ENCODE data around the gene WDR73.

GRCh38 chr15:84603630-84604379, 50.3 kb downstream of the WDR73 start:
- TF ChIP-seq RXRA (IDR thresholded peaks at IDR 0.05) = no peak
- no peak for TF ChIP-seq EGR1 (IDR thresholded peaks at IDR 0.05; ENCODE audit: low read depth in 2 of 2)
- TF ChIP-seq, protein P1, sequence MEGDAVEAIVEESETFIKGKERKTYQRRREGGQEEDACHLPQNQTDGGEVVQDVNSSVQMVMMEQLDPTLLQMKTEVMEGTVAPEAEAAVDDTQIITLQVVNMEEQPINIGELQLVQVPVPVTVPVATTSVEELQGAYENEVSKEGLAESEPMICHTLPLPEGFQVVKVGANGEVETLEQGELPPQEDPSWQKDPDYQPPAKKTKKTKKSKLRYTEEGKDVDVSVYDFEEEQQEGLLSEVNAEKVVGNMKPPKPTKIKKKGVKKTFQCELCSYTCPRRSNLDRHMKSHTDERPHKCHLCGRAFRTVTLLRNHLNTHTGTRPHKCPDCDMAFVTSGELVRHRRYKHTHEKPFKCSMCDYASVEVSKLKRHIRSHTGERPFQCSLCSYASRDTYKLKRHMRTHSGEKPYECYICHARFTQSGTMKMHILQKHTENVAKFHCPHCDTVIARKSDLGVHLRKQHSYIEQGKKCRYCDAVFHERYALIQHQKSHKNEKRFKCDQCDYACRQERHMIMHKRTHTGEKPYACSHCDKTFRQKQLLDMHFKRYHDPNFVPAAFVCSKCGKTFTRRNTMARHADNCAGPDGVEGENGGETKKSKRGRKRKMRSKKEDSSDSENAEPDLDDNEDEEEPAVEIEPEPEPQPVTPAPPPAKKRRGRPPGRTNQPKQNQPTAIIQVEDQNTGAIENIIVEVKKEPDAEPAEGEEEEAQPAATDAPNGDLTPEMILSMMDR (IDR thresholded peaks at IDR 0.05; ENCODE audit: low read depth, low read length, missing input control) = no peak
- TF ChIP-seq, protein P2, sequence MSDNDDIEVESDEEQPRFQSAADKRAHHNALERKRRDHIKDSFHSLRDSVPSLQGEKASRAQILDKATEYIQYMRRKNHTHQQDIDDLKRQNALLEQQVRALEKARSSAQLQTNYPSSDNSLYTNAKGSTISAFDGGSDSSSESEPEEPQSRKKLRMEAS (IDR thresholded peaks at IDR 0.05) = no peak
- no peak for TF ChIP-seq GABPA (IDR thresholded peaks at IDR 0.05 in 1 of 2, conservative IDR thresholded peaks at IDR 0.05 in 1 of 2)
- TF ChIP-seq TAF1 (conservative IDR thresholded peaks at IDR 0.05) = no peak
- no peak for TF ChIP-seq YY1 (IDR thresholded peaks at IDR 0.05)
- no peak for TF ChIP-seq RAD21 (IDR thresholded peaks at IDR 0.05)
- TF ChIP-seq SP1 (IDR thresholded peaks at IDR 0.05) = no peak
- no peak for TF ChIP-seq HNF4A (conservative IDR thresholded peaks at IDR 0.05)
- no peak for TF ChIP-seq ATF3 (IDR thresholded peaks at IDR 0.05)
- no peak for TF ChIP-seq HNF4G (IDR thresholded peaks at IDR 0.05)
- TF ChIP-seq REST (IDR thresholded peaks at IDR 0.05) = no peak
- TF ChIP-seq FOXA1 (IDR thresholded peaks at IDR 0.05) = no peak

All from liver (tissue), 3 donors.